OCI-LY1 (cell line): ENCODE measurements around the gene PIK3R5.

Source experiments
- EZH2 ChIP-seq: fragments of 200-600 bp; sonication (generic), shearing (Covaris generic); IDR thresholded peaks from 2 replicates; pipeline ENCODE4 v1.8.0; 2017; ENCODE audit warnings: borderline replicate concordance, mixed run types, mild to moderate bottlenecking, antibody characterized with exemption, low read length, moderate library complexity, mixed read lengths
- TF ChIP-seq, protein P1 (sequence below): fragments of 200-600 bp; sonication (generic), shearing (Covaris generic); IDR thresholded peaks from 2 replicates; pipeline ENCODE4 v1.5.1; 2017; ENCODE audit warnings: mild to moderate bottlenecking, antibody characterized with exemption, low read length, moderate library complexity, mixed read lengths

DNA sequence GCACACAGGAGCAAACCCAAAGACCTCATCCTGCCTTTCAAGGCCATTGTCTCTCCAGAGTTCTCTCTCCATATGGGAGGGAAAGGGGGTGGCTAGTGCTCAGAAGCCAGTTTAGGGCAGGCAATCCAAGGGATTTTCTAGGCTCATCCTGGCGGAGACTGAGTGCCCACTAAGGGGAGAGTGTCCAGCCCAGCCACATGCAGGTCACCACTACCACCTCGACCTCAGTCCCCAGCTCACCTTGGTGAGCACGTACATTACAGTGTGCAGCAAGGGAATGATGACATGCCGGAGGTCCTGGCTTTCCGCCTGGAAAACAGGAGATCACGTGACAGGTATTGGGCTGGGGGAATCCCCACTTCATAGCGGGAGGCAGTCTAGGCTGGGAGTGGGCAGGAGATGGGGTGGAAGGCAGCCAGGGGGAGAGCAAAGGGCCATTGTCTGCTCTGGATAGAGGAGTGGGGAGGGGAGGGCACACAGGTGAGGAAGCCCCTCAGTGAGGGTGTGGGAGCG, 127.9 kb downstream of the PIK3R5 start:
- TF ChIP-seq, protein P1, sequence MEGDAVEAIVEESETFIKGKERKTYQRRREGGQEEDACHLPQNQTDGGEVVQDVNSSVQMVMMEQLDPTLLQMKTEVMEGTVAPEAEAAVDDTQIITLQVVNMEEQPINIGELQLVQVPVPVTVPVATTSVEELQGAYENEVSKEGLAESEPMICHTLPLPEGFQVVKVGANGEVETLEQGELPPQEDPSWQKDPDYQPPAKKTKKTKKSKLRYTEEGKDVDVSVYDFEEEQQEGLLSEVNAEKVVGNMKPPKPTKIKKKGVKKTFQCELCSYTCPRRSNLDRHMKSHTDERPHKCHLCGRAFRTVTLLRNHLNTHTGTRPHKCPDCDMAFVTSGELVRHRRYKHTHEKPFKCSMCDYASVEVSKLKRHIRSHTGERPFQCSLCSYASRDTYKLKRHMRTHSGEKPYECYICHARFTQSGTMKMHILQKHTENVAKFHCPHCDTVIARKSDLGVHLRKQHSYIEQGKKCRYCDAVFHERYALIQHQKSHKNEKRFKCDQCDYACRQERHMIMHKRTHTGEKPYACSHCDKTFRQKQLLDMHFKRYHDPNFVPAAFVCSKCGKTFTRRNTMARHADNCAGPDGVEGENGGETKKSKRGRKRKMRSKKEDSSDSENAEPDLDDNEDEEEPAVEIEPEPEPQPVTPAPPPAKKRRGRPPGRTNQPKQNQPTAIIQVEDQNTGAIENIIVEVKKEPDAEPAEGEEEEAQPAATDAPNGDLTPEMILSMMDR: no peak
- no peak for TF ChIP-seq EZH2
